ENCODE results near the gene FCSK.

FCSK gene

GRCh38 chr16:70430667-70431536 lies 23.5 kb upstream of the FCSK start:
- no peak for TF ChIP-seq CTCF (IDR thresholded peaks at IDR 0.05; ENCODE audit: insufficient read depth, low read length, missing control alignments)
- CTCF ChIA-PET = no interaction called here
- H3K4me3 ChIP-seq (ENCODE audit: low read depth, low read length) = no peak overlapping the region
- POLR2A ChIA-PET = no interaction called here
- DNase-seq (ENCODE audit: low read depth, low spot score) = no peak

GRCh38 chr16:70432356-70432722 lies 22.1 kb upstream of the FCSK start:
- no peak for TF ChIP-seq CTCF (IDR thresholded peaks at IDR 0.05; ENCODE audit: insufficient read depth, low read length, missing control alignments)
- ChIA-PET POLR2A (interaction anchor here (2.5 kb wide), 1 partner anchor 52 kb away, joined by 9 read pairs; no protein-coding TSS in a partner anchor), CTCF (interaction anchor here (1.1 kb wide), 1 partner anchor 10 kb away, joined by 3 read pairs; no protein-coding TSS in a partner anchor)
- no peak for DNase-seq (ENCODE audit: low read depth, low spot score)
- H3K4me3 ChIP-seq (ENCODE audit: low read depth, low read length) = no peak overlapping the region

GRCh38 chr16:70432723-70433457 lies 21.5 kb upstream of the FCSK start:
- CTCF ChIA-PET = interaction anchor here (1.1 kb wide), 1 partner anchor 10 kb away, joined by 3 read pairs; no protein-coding TSS in a partner anchor
- no peak overlapping the region for H3K4me3 ChIP-seq (ENCODE audit: low read depth, low read length)
- POLR2A ChIA-PET = interaction anchor here (2.5 kb wide), 1 partner anchor 52 kb away, joined by 9 read pairs; no protein-coding TSS in a partner anchor
- TF ChIP-seq CTCF (IDR thresholded peaks at IDR 0.05; ENCODE audit: insufficient read depth, low read length, missing control alignments) = no peak
- no peak for DNase-seq (ENCODE audit: low read depth, low spot score)

- ChIA-PET POLR2A (interaction anchor here (2.5 kb wide), 1 partner anchor 53 kb away, joined by 9 read pairs; no protein-coding TSS in a partner anchor), CTCF (no interaction called here)
- DNase-seq (ENCODE audit: low read depth, low spot score) = no peak
- no peak for TF ChIP-seq CTCF (IDR thresholded peaks at IDR 0.05; ENCODE audit: insufficient read depth, low read length, missing control alignments)
- H3K4me3 ChIP-seq (ENCODE audit: low read depth, low read length) = no peak overlapping the region; the same call in 1 of the 2 replicates
Observed at GRCh38 chr16:70433458-70434103, 20.8 kb upstream of the FCSK start.

- no peak for DNase-seq (ENCODE audit: low read depth, low spot score)
- CTCF ChIA-PET = no interaction called here
Observed at GRCh38 chr16:70434484-70435260, 19.7 kb upstream of the FCSK start.

More at GRCh38 chr16:70434484-70435260, 19.7 kb upstream of the FCSK start:
- TF ChIP-seq CTCF (IDR thresholded peaks at IDR 0.05; ENCODE audit: insufficient read depth, low read length, missing control alignments) = no peak
- POLR2A ChIA-PET = interaction anchor here (2.5 kb wide), 1 partner anchor 54 kb away, joined by 9 read pairs; no protein-coding TSS in a partner anchor
- H3K4me3 ChIP-seq (ENCODE audit: low read depth, low read length) = no peak overlapping the region

All from AG04449 (cell line).